Measurements from ENCODE around the gene NUP98. TPM values are rescaled to one million over a fixed set of nuclear protein-coding genes. Genes with fewer than 3 reads are reported as not detected.

The NUP98 gene
- total RNA-seq, 1 experiment from 2014 or later, result 114 TPM

- no TSS peak for BruUV-seq (replicated peaks)
- peaks cover 44% of the 10 kb centered on the region for H3K4me1 Mint-ChIP-seq (ENCODE audit: low read depth, unreplicated experiment)
- no peak for TF ChIP-seq CTCF (IDR thresholded peaks at IDR 0.05; ENCODE audit: unreplicated experiment)
- DNase-seq, result no peak
- H3K27ac Mint-ChIP-seq (ENCODE audit: unreplicated experiment), result no peak overlapping the region
- no peak overlapping the region for H3K4me3 Mint-ChIP-seq (ENCODE audit: low read depth, unreplicated experiment)
- peaks cover 33% of the 10 kb centered on the region for H3K36me3 Mint-ChIP-seq (ENCODE audit: insufficient read depth, unreplicated experiment)
- intact Hi-C loops (cut with micrococcal nuclease; ENCODE audit: unreplicated experiment), result no loop called here
- H3K9me3 Mint-ChIP-seq (ENCODE audit: low read depth, unreplicated experiment), result no peaks in the 10 kb centered on the region
- no peaks in the 10 kb centered on the region for H3K27me3 Mint-ChIP-seq (ENCODE audit: unreplicated experiment)
- CTCF ChIA-PET, result no interaction called here
Measured at GRCh38 chr11:3834664-3835461, 37.5 kb upstream of the NUP98 start.

DNA sequence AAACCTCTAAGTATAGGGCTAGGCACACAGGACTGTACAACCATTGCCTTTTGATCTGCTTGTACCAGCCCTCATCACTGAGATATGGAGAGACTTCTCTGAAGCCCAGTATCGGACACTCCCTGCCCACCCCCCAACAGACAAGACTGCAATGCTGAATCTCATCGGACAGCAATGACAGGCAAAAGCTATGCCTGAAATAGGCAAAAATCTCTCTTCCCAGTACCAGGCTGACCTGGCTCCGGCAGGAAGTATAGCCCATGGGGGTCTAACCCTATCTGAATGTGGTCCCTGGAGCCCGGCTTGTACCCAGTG, 37.0 kb upstream of the NUP98 start:
- DNase-seq, result no peak
- H3K27ac Mint-ChIP-seq (ENCODE audit: unreplicated experiment), result no peak overlapping the region
- intact Hi-C loops (cut with micrococcal nuclease; ENCODE audit: unreplicated experiment), result no loop called here
- CTCF ChIA-PET, result no interaction called here
- peaks cover 38% of the 10 kb centered on the region for H3K4me1 Mint-ChIP-seq (ENCODE audit: low read depth, unreplicated experiment)
- H3K4me3 Mint-ChIP-seq (ENCODE audit: low read depth, unreplicated experiment), result no peak overlapping the region
- no peak for TF ChIP-seq CTCF (IDR thresholded peaks at IDR 0.05; ENCODE audit: unreplicated experiment)
- BruUV-seq (replicated peaks), result no TSS peak
- H3K9me3 Mint-ChIP-seq (ENCODE audit: low read depth, unreplicated experiment), result no peaks in the 10 kb centered on the region
- no peaks in the 10 kb centered on the region for H3K27me3 Mint-ChIP-seq (ENCODE audit: unreplicated experiment)
- peaks cover 30% of the 10 kb centered on the region for H3K36me3 Mint-ChIP-seq (ENCODE audit: insufficient read depth, unreplicated experiment)

- TF ChIP-seq CTCF (IDR thresholded peaks at IDR 0.05; ENCODE audit: unreplicated experiment), result no peak
- Mint-ChIP-seq H3K4me1 (ENCODE audit: low read depth, unreplicated experiment) (peaks cover 30% of the 10 kb centered on the region), H3K36me3 (ENCODE audit: insufficient read depth, unreplicated experiment) (peaks cover 23% of the 10 kb centered on the region), H3K4me3 (ENCODE audit: low read depth, unreplicated experiment) (no peak overlapping the region), H3K27ac (ENCODE audit: unreplicated experiment) (no peak overlapping the region), H3K27me3 (ENCODE audit: unreplicated experiment) (no peaks in the 10 kb centered on the region), H3K9me3 (ENCODE audit: low read depth, unreplicated experiment) (no peaks in the 10 kb centered on the region)
- no peak for DNase-seq
- intact Hi-C loops (cut with micrococcal nuclease; ENCODE audit: unreplicated experiment), result no loop called here
- BruUV-seq (replicated peaks), result no TSS peak
- CTCF ChIA-PET, result interaction anchor here (0.7 kb wide), 1 partner anchor 61 kb away, joined by 3 read pairs; no protein-coding TSS in a partner anchor
Measured at GRCh38 chr11:3833449-3833848, 36.1 kb upstream of the NUP98 start.

GRCh38 chr11:3832816-3833215, 35.5 kb upstream of the NUP98 start:
- H3K36me3 Mint-ChIP-seq (ENCODE audit: insufficient read depth, unreplicated experiment), result peaks cover 26% of the 10 kb centered on the region
- H3K27me3 Mint-ChIP-seq (ENCODE audit: unreplicated experiment), result no peaks in the 10 kb centered on the region
- intact Hi-C loops (cut with micrococcal nuclease; ENCODE audit: unreplicated experiment), result no loop called here
- H3K4me1 Mint-ChIP-seq (ENCODE audit: low read depth, unreplicated experiment), result peaks cover 24% of the 10 kb centered on the region
- no peak overlapping the region for H3K4me3 Mint-ChIP-seq (ENCODE audit: low read depth, unreplicated experiment)
- H3K9me3 Mint-ChIP-seq (ENCODE audit: low read depth, unreplicated experiment), result no peaks in the 10 kb centered on the region
- DNase-seq, result no peak
- no TSS peak for BruUV-seq (replicated peaks)
- H3K27ac Mint-ChIP-seq (ENCODE audit: unreplicated experiment), result no peak overlapping the region
- no peak for TF ChIP-seq CTCF (IDR thresholded peaks at IDR 0.05; ENCODE audit: unreplicated experiment)
- CTCF ChIA-PET, result interaction anchor here (0.7 kb wide), 2 partner anchors 12 to 61 kb away, joined by 3 read pairs; no protein-coding TSS in a partner anchor
